IMR-90 (cell line): ENCODE measurements around the gene ATP5F1D.

ENCODE experiments used
- CEBPB ChIP-seq: IDR thresholded peaks from 2 replicates; pipeline ENCODE4 v1.6.1; 2012; ENCODE audit warnings: low read depth, low read length, improper control_type of control experiment
- CHD1 ChIP-seq: IDR thresholded peaks from 2 replicates; pipeline ENCODE4 v1.6.1; 2012; ENCODE audit warnings: low read depth, low read length, improper control_type of control experiment
- CTCF ChIP-seq: conservative IDR thresholded peaks from 2 replicates; pipeline ENCODE4 v1.5.1; 2012; ENCODE audit warnings: mild to moderate bottlenecking, low read depth, low read length, improper control_type of control experiment
- ELK1 ChIP-seq: fragments of 150-350 bp; IDR thresholded peaks from 2 replicates; pipeline ENCODE4 v1.6.1; 2016; ENCODE audit warnings: low read depth, mild to moderate bottlenecking, low read length, moderate library complexity, borderline replicate concordance
- FOS ChIP-seq: fragments of 150-350 bp; IDR thresholded peaks from 2 replicates; pipeline ENCODE4 v1.6.1; 2016; ENCODE audit warnings: low read depth, low read length
- MAFK ChIP-seq: IDR thresholded peaks from 2 replicates; pipeline ENCODE4 v1.6.1; 2012; ENCODE audit warnings: low read depth, low read length, improper control_type of control experiment
- NFE2L2 ChIP-seq: fragments of 150-350 bp; IDR thresholded peaks from 2 replicates; pipeline ENCODE4 v1.6.1; 2016; ENCODE audit warnings: low read depth, mild to moderate bottlenecking, low read length
- POLR2A ChIP-seq: IDR thresholded peaks from 2 replicates; pipeline ENCODE4 v1.6.1; 2012; ENCODE audit warnings: mild to moderate bottlenecking, low read depth, low read length
- RAD21 ChIP-seq: IDR thresholded peaks from 2 replicates; pipeline ENCODE4 v1.6.1; 2012; ENCODE audit warnings: low read length, improper control_type of control experiment
- RCOR1 ChIP-seq: IDR thresholded peaks from 2 replicates; pipeline ENCODE4 v1.6.1; 2012; ENCODE audit warnings: mild to moderate bottlenecking, low read length, improper control_type of control experiment; ENCODE audit not compliant: insufficient replicate concordance
- SMC3 ChIP-seq: fragments of 150-350 bp; IDR thresholded peaks from 2 replicates; pipeline ENCODE4 v1.6.1; 2016; ENCODE audit warnings: low read depth, mild to moderate bottlenecking, antibody characterized with exemption, low read length, moderate library complexity

GRCh38 chr19:1289686-1290025 is 48.1 kb downstream of the ATP5F1D start:
- TF ChIP-seq MAFK (no peak), POLR2A (no peak), RCOR1 (no peak), CTCF (no peak), FOS (no peak), CHD1 (no peak), RAD21 (no peak), CEBPB (no peak), SMC3 (no peak), ELK1 (no peak), NFE2L2 (no peak)
